ENCODE measurements around the gene KLHL35. TPM values are rescaled to one million over a fixed set of nuclear protein-coding genes. Genes with fewer than 3 reads are reported as not detected.
A peak's percentile ranks its signal among the peaks of the same experiment; 100 is the strongest.

The KLHL35 gene
- total and polyA plus RNA-seq, 2 of the 4 experiments (the other 2 are of a cell fraction): 1.6 to 3.3 TPM

GRCh38 chr11:75480185-75481175 lies 47.5 kb upstream of the KLHL35 start:
- no peak overlapping the region for H2AK9ac ChIP-seq (replicated peaks; ENCODE audit: low read depth, low read length, poor library complexity)
- H3K27me3 ChIP-seq (ENCODE audit: control insufficient read depth, insufficient read depth, low read length): no peaks in the 10 kb centered on the region; the same call in 1 of the 2 replicates
- no TSS peak for BruUV-seq (replicated peaks)
- no peak overlapping the region for H3K23ac ChIP-seq (ENCODE audit: low read depth, low read length)
- no peaks in the 10 kb centered on the region for H3K36me3 ChIP-seq (ENCODE audit: control insufficient read depth, insufficient read depth, low read length)
- dilution Hi-C loops (cut with HindIII; ENCODE audit: low sequenced_read_pairs, unreplicated experiment) (no loop called here), intact Hi-C loops (cut with micrococcal nuclease) (no loop called here), in situ Hi-C loops (cut with MboI; ENCODE audit: low sequenced_read_pairs) (no loop called here)
- H3K4me1 ChIP-seq (ENCODE audit: control insufficient read depth, insufficient read depth, low read length): peaks cover 10% of the 10 kb centered on the region
- 75% methylated on average over 2 of the region's 10 CpGs; no CpG with 5 or more reads in 1 of the 2 experiments for WGBS, 2 experiments (ENCODE audit: extremely low coverage in 2 of 2, insufficient read length in 1 of 2)
- no peak for ATAC-seq (ENCODE audit: low read depth)
- ChIA-PET CTCF (interaction anchor here (0.6 kb wide), 2 partner anchors 12 to 29 kb away, joined by 3 to 4 read pairs; no protein-coding TSS in a partner anchor), POLR2A (ENCODE audit: unreplicated experiment) (interaction anchor here (0.6 kb wide), 1 partner anchor 9 kb away, joined by 5 read pairs; no protein-coding TSS in a partner anchor)
- H3K9ac ChIP-seq (ENCODE audit: low read depth, low read length): no peak overlapping the region
- no peak overlapping the region for H2AK5ac ChIP-seq (ENCODE audit: low read depth, low read length)
- TF ChIP-seq NFE2L2 (IDR thresholded peaks at IDR 0.05; ENCODE audit: low read depth, low read length) (peak; percentile 42; the same call in 1 of the 2 replicates), CTCF (conservative IDR thresholded peaks at IDR 0.05; ENCODE audit: low read depth, low read length) (no peak), RFX5 (IDR thresholded peaks at IDR 0.05; ENCODE audit: low read depth, low read length) (no peak), ELK1 (IDR thresholded peaks at IDR 0.05; ENCODE audit: borderline replicate concordance, low read depth, low read length) (no peak), MAFK (IDR thresholded peaks at IDR 0.05; ENCODE audit: low read depth, low read length) (no peak), MXI1 (IDR thresholded peaks at IDR 0.05; ENCODE audit: borderline replicate concordance, low read depth, low read length) (no peak), CEBPB (IDR thresholded peaks at IDR 0.05; ENCODE audit: low read depth, low read length) (0 out of 2 replicates have a peak, but pooled peaks have one; percentile 6), POLR2A (IDR thresholded peaks at IDR 0.05; ENCODE audit: low read depth, low read length) (no peak)
- H3K4ac ChIP-seq (ENCODE audit: low read depth, low read length): no peak overlapping the region
- H4K5ac ChIP-seq (ENCODE audit: low read depth, low read length): no peak overlapping the region
- no peak overlapping the region for H2BK20ac ChIP-seq (ENCODE audit: low read depth, low read length)
- H3K4me2 ChIP-seq (ENCODE audit: low read depth, low read length): no peak overlapping the region
- H3K4me3 ChIP-seq (ENCODE audit: insufficient read depth, low read depth, low read length): no peak overlapping the region
- H2BK5ac ChIP-seq (ENCODE audit: low read depth, low read length, poor library complexity, severe bottlenecking): no peak overlapping the region
- H3K14ac ChIP-seq (replicated peaks; ENCODE audit: low read depth, low read length): no peak overlapping the region
- no peak overlapping the region for H2BK15ac ChIP-seq (ENCODE audit: low read depth, low read length)
- DNase-seq: no peak
- H3K18ac ChIP-seq (ENCODE audit: low read depth, low read length): no peak overlapping the region
- H4K20me1 ChIP-seq (ENCODE audit: insufficient read depth, low read length): no peaks in the 10 kb centered on the region
- H3K79me1 ChIP-seq (ENCODE audit: low read depth in 1 of 2, low read length in 2 of 2): no peaks in the 10 kb centered on the region; a peak in 1 of 4 replicates
- no peak overlapping the region for H4K8ac ChIP-seq (ENCODE audit: low read depth in 2 of 2, low read length in 2 of 2)
- no peak overlapping the region for H3K56ac ChIP-seq (ENCODE audit: extremely low read depth, insufficient read depth, low read length)
- no peak overlapping the region for H4K91ac ChIP-seq (ENCODE audit: insufficient read depth, low read depth, low read length)
- no peak overlapping the region for H2BK120ac ChIP-seq (ENCODE audit: low read depth, low read length)
- no peak overlapping the region for H3K27ac ChIP-seq (ENCODE audit: insufficient read depth, low read length)
- H3K9me1 ChIP-seq (ENCODE audit: insufficient read depth, low read length): peaks cover 10% of the 10 kb centered on the region
- H2AFZ ChIP-seq (replicated peaks; ENCODE audit: low read length, poor library complexity): no peak overlapping the region
- no peaks in the 10 kb centered on the region for H3K9me3 ChIP-seq (ENCODE audit: control insufficient read depth, insufficient read depth, low read length)

All from IMR-90 (cell line).